Measurements from ENCODE around the gene SETMAR. TPM values are rescaled to one million over a fixed set of nuclear protein-coding genes. Genes with fewer than 3 reads are reported as not detected.

The SETMAR gene
- total RNA-seq, 4 donors from 2014 or later, result 24.7 to 30.3 (median 28.4) TPM

DNA sequence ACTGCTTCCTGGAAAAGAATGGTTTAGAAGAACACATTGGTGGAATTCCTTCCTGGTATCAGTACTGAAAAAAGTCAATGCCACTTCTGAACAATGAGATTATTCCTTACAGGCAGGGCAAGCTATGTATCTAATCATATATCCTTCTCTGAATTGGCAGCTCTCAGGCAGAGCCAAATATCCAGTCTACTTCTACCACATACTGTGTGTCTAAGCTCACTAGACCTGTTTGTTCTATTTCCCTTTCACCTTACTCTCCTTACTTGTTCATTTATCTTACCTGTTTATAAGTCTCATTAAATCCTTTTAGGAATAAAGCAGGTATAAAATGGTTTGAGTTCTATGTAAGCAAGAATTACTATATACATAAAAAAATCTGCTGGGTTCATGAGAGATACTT is 8.3 kb downstream of the SETMAR start:
- no peak for ATAC-seq (ENCODE audit: low FRiP score)
- DNase-seq (ENCODE audit: low spot score), result no peak
- no peak for TF ChIP-seq CTCF (IDR thresholded peaks at IDR 0.05)

- no peak for DNase-seq (ENCODE audit: low spot score)
- ATAC-seq (ENCODE audit: low FRiP score), result no peak
- TF ChIP-seq CTCF (IDR thresholded peaks at IDR 0.05), result no peak
Measured at GRCh38 chr3:4313606-4314293, 10.6 kb downstream of the SETMAR start.

DNA sequence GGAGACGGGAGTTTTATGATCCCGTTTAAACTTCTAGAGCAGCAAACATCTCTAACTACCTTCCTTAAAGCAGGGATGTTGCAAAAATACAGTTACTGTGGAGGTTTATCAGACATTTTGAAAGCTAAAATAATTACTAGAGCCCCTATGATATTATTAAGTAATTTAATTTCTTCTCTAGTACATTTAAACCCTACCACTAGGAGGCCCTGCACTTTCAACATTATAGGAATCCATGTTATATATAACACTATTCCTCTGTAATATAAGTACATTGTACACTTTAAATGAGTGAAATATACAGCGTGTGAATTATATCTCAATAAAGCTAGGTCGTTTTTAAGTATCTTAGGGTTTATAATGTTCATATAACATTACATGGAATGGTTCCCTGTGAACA is 11.5 kb downstream of the SETMAR start:
- no peak for ATAC-seq (ENCODE audit: low FRiP score)
- DNase-seq (ENCODE audit: low spot score), result no peak
- no peak for TF ChIP-seq CTCF (IDR thresholded peaks at IDR 0.05)

DNA sequence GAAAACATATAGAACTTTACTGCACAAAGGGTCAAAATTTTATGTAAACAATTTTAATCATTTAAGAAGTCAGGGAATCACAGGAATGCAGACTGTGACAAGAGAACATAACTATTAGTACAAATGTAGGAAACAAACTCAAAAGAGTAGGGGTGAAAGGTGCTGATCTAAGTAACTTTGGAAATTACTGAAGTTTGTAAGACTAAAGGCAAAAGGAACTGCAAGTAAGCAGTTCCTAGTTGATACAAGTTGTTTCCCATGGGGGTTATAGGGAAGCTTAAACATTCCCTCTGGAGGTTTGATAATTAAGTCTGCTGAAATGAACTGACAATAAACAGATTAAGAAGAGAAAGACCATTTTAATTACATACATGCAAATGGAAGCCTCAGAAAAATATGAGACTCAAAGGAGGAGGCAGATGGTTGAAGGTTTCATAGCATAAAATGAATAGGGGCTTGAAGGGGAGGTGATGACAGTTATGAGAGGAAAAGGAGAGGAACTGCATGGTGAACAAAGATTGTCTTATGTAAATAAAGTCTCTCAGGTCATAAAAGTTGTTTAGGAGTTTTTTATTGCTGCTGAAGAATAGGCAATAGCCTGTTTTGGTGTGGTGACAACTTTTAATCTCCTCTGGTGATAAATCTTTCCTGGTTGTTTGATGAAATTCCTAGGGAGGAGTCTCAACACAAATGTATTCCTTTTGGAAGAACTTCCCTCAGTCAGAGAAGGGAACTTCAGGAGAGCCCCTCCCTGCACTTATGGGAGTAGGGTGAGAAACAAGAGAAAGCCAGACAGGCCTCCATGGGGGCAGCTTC is 17.1 kb downstream of the SETMAR start:
- ATAC-seq (ENCODE audit: low FRiP score) (no peak), DNase-seq (ENCODE audit: low spot score) (no peak)
- TF ChIP-seq CTCF (IDR thresholded peaks at IDR 0.05), result no peak

DNA sequence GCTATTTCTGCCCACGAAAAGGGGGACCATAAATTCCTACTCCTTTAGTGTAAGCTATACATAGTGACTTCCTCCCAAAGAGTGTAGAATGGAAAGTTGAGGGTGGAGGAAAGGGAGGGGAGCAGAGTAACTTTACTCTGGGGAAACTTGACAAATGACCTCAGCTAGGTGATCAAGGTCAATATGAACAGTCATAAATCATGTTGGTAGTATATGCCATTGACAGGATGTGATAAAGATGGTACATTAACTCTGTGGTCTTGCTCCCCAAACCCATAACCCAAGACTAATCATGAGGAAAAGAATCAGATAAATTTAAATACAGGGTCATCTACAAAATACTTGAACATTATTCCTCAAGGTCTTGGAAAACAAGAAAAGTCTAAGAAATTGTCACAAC is 18.6 kb downstream of the SETMAR start:
- no peak for ATAC-seq (ENCODE audit: low FRiP score)
- no peak for DNase-seq (ENCODE audit: low spot score)

GRCh38 chr3:4322635-4323034 is 19.5 kb downstream of the SETMAR start:
- no peak for ATAC-seq (ENCODE audit: low FRiP score)
- TF ChIP-seq CTCF (IDR thresholded peaks at IDR 0.05), result no peak
- DNase-seq (ENCODE audit: low spot score), result no peak

More for the DNA sequence above, 18.6 kb downstream of the SETMAR start:
- TF ChIP-seq CTCF (IDR thresholded peaks at IDR 0.05), result no peak

Measured in omental fat pad (tissue), 4 donors.